Measurements from ENCODE around the gene TOR2A.

Gene TOR2A

DNA sequence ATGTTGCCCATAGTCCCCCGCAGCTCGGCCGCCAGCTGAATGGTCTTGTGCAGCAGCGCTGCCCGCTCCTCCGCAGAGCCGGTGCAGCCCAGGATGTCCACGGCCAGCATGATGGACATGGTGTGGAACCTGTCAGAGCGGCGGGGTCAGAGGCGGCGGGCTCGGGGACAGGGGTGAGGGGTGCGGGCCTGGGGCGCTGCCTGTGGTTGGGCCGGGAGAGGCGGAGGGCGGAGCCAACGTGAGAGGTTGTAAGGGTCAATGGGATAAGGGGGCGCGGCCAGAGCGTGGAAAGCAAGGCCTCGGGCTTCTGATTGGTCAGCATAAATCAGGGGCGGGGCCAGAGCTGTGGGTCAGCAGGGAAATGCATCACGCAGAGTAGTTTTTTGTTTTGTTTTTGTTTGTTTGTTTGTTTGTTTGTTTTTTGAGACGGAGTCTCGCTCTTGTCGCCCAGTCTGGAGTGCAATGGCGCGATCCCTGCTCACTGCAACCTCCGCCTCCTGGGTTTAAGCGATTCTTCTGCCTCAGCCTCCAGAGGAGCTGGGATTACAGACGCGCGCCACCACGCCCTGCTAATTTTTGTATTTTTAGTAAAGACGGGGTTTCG lies 6.8 kb upstream of the TOR2A start:
- no peak for DNase-seq

DNA sequence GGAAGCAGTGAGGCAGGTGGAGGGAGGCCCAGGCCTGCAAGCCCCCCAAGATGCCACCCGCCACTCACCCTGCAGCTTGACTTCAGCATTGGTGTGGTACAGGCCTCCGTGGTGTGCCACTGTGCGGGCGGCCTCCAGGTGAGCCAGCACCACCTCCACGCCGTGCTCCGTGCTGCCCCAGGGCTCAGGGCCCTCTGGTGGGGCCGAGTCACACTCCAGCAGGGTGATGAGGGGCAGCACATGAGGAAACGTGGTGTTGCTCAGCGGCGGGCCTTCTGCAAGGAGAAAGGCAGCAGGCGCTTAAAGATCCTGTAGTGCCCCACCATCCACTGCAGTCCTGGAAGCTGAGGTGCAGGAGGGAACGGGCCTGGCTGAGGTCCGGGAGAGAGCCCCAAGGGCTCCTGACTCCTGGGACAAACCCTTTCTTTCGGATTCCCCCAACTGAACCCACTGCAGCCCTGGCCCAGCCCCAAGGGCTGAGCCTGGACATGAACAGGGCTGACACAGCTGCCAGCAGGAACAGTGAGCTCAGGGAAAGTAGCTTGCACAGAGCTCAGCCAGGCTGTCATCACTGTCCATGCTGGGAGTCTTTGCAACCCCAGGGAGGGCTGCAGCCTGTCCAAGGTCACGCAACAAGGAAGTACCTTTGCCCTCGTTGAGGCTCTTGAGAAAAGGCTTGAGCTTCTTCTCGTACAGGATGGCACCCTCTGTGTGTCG lies 4.7 kb upstream of the TOR2A start:
- no peak for DNase-seq

DNA sequence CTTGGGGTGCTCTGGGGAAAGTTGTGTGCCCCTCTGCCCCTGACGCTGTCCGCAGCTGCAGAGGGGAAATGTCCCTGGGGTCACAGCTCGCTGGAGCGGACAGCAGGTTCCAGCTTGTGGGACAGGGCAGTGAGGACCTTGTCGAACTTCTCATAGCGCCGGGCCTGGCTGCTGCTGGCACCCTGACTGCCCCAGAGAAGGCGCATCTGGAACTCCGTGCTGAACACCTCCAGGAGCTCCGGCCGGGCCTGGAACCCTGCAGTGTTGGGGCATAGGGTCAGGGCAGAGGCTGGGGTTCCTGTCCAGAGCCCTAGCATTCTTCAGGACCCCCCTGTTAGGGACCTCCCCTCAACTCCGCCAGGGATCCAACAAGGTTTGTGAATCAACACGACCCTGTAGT lies 3.6 kb upstream of the TOR2A start:
- no peak for DNase-seq

DNA sequence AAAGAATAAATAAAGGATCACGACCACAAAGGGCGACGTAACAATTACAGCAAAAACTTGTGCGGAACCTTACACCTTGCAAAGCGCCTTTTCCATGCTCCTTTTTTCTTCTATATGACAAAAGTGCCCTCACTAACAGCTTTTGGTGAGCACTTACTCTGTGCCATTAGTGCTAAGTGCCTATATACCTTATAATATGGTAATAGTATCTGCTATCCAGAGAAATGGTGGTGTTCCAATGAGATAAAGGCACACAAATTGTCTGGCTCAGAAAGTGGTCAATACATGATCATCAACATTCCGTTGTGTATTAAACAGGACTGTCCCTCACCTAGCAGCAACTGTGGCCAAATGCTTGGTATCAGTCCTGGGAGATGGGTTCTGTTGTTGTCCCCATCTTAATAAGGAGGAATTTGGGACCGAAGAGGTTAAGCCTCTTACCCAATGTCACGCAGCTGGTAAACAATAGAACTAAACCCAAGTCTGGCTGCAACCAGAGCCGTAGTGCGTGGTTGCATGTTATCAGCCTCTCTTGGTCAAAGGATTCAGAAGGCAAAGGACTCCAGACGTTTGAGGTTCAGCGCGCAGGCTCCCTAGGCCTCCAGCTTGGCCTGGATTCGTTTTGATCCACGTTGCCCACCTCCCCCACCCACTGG lies 564 bp upstream of the TOR2A start:
- DNase-seq, result no peak

DNA sequence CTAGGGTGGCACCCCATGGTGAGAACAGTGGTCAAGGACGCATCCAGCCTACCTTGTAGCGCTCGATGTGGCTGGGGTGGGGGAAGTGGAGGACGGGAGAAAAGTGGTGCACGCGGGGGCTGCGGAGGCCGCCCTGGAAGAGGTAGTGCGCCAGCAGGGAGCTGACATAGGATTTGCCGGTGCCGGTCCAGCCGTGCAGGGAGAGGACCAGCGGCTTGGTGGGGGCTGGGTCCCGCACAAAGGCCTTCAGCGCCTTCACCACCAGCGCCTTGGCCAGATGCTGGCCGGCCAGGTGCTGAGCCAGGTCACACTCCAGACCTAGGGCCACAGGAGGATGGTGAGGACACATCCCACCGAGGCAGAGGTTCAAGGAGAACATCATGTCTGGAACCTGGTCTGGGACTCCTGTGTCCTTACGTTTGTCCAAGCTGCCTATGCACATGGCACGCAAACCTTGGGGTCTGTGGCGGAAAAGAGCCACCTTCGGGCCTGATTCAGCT lies 797 bp downstream of the TOR2A start:
- DNase-seq, result no peak

DNA sequence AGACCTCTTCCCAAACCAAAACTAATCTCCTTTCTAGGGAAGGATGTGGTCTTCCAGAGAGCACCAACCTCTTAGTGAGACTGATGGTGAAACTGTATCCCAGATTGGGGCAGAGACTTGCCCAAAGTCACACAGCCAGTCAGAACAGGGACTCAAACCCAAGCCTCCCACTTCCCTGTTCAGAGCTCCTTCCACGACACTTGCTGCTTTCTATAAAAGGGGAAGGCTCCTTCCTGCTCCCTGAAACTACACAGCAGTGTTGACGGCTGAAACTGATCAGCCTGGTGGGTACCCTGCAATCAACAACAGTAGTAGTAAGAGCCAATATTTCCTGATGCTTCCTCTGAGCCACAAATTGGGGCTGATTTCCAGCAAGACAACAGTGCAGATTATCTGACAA lies 1.5 kb downstream of the TOR2A start:
- DNase-seq, result no peak

DNA sequence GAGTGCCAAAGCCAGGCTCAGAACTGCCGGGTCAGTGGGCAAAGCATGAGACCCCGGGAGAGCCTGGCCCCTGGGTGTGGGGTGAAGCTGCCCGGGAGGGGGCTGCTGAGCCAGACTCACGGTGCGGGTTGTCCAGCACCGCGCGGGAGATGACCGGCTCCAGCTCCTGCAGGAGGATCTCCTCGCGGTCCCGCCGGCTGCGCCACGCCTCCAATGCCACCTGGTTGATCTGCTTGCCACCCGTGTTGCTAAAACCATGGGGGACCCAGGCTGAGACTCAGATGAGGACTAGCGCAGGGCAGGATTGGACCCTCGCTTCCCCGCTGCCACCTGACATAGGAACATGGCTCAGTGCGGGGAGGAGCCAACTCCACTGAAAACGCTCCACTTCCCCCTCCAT lies 2.6 kb downstream of the TOR2A start:
- DNase-seq, result no peak

DNA sequence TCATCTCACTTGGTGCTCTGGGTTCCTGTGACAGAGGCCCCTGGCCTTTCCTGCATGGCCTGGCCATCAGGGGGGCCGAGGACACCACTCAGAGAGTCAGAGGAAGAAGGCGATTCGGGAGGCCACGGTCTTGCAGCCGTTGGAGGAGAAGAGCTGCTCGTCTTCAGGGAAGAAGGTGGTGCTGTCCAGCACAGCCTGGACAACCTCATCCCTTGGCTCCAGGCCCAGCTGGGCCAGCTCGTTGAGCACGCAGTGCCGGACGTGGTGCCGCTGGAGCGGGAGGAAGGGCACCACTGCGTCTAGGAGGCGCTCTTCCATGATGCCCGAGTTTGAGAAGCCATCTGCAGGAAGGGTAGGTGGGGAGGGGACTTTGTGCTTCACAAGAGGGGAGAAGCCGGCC lies 3.2 kb downstream of the TOR2A start:
- DNase-seq, result no peak

DNA sequence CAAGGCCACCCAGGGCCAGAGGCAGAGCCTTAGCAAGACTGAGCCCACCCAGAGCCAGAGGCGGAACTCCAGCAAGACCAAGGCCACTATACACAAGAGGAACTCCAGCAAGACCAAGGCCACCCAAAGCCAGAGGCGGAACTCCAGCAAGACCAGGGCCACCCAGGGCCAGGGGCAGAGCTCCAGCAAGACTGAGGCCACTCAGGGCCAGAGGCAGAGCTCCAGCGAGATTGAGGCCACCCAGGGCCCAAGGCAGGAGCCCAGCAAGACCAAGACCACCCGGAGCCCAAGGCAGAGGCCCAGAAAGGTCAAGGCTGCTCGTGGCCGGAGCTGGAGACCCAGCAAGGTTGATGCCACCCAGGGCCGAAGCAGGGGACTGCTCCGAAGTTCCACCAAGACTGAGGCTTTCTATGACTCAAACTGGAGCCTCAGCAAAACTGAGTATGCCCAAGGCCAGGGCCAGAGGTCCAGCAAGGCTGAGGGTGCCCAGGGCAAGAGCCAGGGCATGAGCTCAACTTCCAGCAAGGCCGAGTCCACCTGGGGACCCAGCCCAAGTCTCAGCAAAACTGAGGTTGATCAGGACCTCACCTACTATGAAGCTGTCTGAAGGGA lies 4.2 kb downstream of the TOR2A start:
- no peak for DNase-seq

DNA sequence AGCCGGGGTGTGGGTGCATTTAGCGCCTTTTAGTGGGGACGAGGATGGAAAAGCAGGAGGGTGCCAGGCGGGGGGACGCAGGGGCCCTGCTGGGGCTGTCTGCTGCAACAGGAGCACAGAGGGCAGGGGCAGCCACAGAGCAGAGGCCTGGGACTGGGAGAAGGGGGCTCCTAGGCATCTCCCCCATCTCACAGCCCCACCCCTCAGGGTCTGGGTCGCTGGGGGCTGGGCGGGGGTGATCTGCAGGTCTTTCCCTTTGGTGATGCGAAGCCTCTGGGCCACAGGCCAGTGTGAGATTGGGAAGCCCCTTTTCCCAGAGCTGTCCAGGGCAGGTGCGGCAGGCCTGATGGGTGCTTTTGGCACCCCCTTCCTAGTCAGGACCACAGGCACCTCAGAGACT lies 4.8 kb downstream of the TOR2A start:
- no peak for DNase-seq

DNA sequence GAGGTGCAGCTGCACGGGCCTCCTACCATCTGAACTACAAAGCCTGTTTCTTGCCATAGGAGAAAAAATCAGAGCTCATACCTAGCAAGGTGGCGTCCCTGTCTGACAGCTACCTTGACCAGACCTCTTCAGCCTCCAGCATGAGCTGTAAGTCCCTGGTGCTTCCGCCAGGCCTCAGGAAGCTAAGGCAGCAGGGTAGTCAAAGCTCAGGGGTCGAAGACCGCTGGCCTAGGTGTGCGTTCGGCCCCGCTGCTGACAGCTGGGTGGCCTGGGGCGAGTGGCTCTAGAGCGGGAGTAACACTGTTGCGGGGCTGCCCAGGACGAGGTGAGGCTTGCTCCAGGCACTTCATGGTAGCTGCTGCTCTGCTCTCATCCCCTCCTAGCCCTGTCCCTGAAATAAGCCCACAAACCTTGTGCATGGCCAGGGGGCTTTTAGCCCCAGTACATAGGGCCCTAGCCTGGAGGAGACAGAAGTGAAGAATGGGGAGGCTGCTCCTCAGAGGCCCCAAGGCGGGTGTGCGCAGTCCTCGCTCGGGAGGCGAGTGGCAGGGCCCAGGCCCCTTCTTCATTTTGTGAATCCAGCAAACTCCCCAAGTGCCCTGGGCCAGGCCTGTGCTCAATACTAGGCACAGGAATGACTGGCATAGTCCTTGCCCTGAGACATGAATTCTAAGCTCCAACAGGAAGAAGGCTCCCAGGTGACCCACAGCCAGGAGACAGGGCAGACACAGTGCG lies 5.4 kb downstream of the TOR2A start:
- DNase-seq, result no peak

DNA sequence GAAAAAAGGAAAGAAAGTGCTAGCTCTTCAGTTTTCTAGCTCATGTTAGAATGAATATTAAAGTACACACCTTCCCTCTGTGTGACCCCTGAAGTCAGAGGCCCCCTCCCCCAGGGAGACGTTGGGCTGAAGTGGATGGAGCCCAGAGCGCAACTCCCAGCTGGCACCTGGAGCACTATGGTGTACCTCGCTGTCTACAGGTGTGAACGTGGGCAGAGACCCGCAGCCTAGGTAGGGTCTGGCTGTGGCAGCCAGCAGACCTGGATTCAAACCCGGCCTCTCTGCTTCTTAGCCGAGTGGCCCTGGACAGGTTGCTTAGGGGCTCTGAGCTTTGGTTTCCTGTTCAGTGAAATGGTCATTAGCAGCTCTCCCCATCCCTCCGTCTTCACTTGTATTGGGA lies 6.3 kb downstream of the TOR2A start:
- no peak for DNase-seq

DNA sequence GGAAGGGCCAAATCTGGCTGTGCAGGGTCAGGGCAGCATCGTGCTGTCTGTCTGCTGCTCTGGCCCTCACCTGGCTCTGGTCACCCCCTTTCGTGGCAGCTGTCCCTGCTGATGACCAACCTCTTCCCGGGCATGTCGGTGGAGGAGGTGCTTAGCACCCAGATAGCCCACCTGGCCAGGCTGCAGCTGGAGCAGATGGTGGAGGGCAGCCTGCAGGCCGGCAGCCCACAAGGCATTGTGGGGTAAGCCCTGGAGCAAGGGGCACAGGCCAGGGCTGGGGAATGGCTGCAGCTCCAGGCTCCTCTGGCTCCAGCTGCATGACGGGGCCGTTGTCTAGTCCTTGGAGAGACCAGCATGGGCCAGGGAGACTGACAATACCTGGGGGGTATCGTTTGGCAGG lies 8.2 kb downstream of the TOR2A start:
- DNase-seq, result no peak

DNA sequence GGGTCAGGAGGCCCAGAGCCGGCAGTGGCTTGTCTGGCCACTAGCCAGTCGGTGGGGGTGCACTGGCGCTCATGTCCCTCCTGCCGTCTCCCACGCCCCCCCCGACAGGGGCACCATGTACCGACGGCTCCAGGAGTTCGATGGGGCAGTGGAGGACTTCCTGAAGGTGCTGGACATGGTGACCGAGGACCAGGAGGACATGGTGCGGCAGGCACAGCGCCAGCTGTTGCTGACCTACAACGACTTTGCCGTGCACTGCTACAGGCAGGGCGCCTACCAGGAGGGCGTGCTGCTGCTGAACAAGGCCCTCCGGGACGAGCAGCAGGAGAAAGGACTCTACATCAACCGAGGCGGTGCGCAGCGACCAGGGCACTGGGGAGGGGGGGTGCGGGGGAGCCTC lies 11.1 kb downstream of the TOR2A start:
- DNase-seq, result no peak

DNA sequence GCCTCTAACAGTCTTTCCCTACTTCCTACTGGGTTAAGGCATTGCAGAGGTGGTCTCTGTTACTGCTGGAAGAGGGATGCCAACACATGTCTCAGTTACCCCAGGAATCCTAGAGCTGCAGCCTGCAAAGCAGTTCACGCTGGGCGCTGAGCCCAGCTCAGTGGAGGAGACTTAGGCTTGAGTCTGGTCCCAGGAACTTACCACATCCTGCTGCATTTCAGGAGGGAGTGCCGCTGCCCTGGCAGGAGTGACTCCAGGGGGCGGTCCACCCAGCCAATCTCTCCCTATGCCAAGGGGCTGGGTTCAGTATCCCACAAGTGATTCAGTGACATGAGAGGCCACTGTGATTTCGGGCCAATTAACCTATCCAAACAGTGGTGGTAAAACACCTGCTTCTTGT lies 11.7 kb downstream of the TOR2A start:
- no peak for DNase-seq

DNA sequence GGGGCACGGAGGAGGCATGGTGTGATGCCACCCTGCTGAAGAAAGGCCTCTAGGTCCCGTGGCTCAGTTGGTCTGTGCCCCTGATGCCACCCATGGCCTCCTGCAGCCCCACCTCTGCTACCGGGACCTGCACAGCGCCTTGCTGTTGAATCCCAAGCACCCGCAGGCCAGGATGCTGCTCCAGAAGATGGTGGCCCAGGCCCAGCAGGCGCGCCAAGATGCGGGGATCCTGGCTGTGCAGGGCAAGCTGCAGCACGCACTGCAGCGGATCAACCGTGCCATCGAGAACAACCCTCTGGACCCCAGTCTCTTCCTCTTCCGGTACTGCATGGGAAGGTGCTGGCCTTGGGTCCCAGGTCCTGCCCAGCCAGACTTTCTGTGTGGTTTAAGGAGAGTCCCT lies 12.1 kb downstream of the TOR2A start:
- no peak for DNase-seq

DNA sequence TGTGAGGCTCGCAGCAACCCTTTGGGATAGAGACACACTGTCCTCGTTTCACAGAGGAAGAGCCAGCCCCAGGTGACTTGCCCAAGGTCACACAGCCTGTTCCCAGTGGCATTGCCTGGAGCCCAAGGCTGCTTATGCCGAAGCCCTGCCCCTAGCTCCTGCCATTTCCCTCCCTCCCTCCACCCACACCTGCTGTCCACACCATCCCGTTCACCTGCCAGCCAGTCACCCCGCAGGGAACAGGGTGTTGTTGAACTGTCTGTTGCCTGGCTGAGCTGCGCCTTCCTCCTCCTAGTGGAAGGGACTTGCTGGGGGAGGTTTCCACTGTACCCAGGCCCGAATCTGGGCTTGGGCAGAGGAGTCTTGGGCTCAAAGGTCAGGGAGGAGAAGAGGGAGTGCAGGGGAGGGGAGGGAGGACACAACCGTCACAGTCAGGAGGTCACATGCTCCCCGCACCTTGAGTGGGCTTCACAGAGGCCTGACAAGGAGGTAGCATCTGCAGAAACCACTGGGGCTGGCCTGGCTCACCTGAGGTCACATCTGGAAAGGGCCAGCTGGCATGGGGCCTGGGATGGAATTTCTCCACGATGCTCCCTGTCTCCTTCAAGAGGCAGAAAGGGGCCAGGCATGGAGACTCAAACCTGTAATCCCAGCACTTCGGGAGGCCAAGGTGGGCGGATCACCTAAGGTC lies 12.9 kb downstream of the TOR2A start:
- DNase-seq, result no peak

DNA sequence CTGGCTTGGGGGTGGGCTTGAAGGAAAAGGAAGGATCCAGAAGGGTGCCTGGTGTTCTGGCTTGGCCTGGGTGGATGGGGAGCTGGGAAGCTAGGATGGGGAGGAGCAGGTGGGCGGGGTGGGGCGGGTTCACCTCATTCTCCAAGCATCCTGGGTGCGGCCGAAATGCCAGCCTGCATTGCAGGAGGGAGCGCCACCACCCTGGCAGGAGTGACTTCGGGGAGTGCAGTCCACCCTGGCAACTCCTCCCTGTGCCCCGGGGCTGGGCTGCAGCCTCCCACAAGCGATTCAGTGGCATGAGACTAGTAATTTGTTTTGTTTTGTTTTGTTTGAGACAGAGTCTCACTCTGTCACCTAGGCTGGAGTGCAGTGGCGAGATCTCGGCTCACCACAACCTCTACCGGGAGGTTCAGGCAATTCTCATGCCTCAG lies 13.7 kb downstream of the TOR2A start:
- DNase-seq, result no peak

DNA sequence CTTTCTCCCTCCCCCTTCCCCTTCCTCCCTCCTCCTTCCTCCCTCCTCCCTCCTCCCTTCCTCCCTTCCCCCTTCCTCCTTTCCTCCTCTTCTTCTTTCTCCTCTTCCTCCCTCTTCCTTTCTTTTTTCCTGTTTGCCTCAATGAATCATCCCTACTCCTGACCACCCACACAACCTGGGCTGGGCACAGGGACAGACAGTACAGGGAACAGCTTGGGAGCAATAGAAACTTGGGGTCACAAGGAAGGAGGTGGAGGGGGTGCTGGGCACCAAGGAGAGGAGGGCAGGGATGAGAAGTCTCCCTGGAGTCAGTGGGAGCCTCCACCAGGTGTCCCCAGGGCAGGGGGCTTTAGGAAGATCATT lies 14.2 kb downstream of the TOR2A start:
- no peak for DNase-seq

DNA sequence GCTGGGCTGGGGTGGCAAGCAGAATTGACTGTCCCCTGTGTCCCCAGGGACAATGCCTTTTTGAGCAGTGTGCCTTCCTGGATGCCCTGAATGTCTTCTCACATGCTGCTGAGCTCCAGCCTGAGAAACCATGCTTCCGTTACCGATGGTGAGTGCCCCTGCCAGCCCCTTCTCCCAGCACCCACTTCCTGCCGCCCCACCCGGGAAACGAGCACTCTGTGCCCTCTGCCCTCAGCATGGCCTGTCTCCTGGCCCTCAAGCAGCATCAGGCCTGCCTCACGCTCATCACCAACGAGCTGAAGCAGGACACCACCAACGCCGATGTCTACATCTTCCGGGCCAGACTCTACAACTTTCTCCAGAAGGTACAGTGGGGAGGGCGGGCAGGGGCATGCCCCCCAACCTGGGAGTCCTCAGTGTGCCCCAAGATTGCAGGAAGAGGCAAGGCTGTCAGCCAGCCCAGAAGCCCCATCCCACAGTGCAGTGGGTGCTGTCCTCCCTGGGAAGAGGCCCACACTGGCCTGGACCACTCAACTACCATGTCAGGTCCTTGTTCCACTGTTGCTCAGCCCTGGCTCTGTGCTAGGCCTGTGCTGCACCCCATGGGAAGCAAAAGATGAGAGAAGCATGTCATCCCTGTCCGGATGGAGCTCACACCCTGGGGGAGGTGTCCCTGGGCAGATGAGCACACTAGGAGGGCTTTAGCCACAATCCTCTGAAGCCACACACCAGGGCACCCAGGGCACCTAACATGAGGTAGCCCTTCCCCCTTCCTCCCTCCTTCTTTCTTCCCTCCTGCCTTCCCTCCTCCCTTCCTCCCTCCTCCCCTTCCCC lies 14.8 kb downstream of the TOR2A start:
- DNase-seq, result no peak

DNA sequence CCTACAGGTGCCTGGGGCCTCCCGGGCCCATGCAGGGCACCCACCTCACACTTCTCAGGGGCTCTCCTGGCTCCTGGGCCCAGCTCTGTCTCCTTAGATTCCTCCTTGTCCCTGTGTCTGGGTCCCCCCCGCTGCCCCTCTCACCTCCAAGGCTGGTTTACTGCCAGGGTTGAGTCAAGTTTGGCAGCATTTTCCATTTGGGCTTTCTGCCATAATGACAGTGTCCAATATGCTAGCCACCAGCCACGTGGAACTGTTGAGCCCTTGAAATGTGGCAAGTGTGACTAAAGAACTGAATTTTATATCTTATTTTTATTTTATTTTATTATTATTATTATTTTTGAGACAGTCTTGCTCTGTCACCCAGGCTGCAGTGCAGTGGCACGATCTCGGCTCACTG lies 17.3 kb downstream of the TOR2A start:
- no peak for DNase-seq

DNA sequence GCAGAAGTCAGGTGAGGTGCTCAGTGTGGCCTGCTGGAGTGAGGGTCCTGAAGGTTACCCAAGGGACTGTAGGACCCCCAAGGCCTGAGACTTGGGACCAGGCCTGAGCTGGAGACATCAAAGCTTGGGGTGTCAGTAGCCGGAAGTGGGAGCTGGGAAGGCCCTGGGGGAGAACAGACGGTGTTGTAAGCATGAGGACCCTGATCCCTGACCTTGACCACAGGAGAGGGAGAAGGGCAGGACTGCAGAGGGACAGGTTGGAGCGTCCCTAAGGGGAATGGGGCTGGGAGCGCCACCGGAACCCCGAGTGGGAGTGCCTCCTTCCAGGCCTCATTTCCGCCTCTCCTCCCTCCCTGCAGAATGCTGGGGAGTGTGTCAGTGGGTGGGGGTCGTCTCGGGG lies 18.7 kb downstream of the TOR2A start:
- no peak for DNase-seq
